ENCODE measurements around the gene ARF6.
A peak's percentile ranks its signal among the peaks of the same experiment; 100 is the strongest.

The ARF6 gene

DNA sequence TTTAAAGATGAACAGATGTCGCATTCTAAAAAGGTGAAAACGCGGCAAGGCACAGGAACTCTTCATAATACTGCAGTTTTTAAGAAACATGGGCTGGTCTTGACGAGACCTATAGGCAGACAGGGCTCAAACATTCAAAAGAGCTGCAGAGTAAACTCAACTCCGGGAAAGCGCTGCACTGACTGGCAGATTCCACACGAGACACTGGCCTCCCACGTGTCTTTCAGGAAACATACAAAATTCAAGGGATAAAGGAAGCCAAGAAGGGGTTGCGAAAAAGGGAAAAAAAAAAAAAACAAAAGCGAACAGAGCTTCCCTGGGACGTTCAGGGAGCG lies 614 bp upstream of the ARF6 start (continued):
- TF ChIP-seq ZBTB21 (tag by site-specific recombination; IDR thresholded peaks at IDR 0.05) (peak; percentile 19; the same call in 1 of the 2 replicates), ZNF610 (tag by site-specific recombination; IDR thresholded peaks at IDR 0.05; ENCODE audit: borderline replicate concordance) (no peak), SP2 (tag by site-specific recombination; IDR thresholded peaks at IDR 0.05) (no peak), ZNF266 (tag by site-specific recombination; IDR thresholded peaks at IDR 0.05; ENCODE audit: low read depth) (no peak), KLF1 (tag by site-specific recombination; IDR thresholded peaks at IDR 0.05) (no peak), ZNF510 (tag by site-specific recombination; IDR thresholded peaks at IDR 0.05; ENCODE audit: insufficient replicate concordance) (no peak), FEZF1 (tag by site-specific recombination; IDR thresholded peaks at IDR 0.05) (peak; percentile 93), KLF10 (tag by site-specific recombination; IDR thresholded peaks at IDR 0.05) (peak; percentile 6; the same call in 1 of the 2 replicates), PRDM1 (tag by site-specific recombination; IDR thresholded peaks at IDR 0.05) (no peak), GLI4 (tag by site-specific recombination; IDR thresholded peaks at IDR 0.05) (no peak), ZNF585B (tag by site-specific recombination; IDR thresholded peaks at IDR 0.05) (no peak), SP7 (tag by site-specific recombination; IDR thresholded peaks at IDR 0.05) (no peak; the same call in 1 of the 2 replicates), GLI2 (tag by site-specific recombination; IDR thresholded peaks at IDR 0.05; ENCODE audit: borderline replicate concordance, low read depth) (no peak), ZNF544 (tag by site-specific recombination; IDR thresholded peaks at IDR 0.05) (no peak), ZNF777 (tag by site-specific recombination; IDR thresholded peaks at IDR 0.05; ENCODE audit: borderline replicate concordance) (no peak), SCRT2 (tag by site-specific recombination; IDR thresholded peaks at IDR 0.05) (no peak), ZNF354C (tag by site-specific recombination; IDR thresholded peaks at IDR 0.05; ENCODE audit: borderline replicate concordance, low read depth) (no peak), ZNF624 (tag by site-specific recombination; IDR thresholded peaks at IDR 0.05) (no peak), ZNF311 (tag by site-specific recombination; IDR thresholded peaks at IDR 0.05; ENCODE audit: borderline replicate concordance) (no peak), ZNF2 (tag by site-specific recombination; IDR thresholded peaks at IDR 0.05) (peak; percentile 90; the same call in 1 of the 2 replicates), ZNF776 (tag by site-specific recombination; IDR thresholded peaks at IDR 0.05; ENCODE audit: borderline replicate concordance) (no peak), OSR2 (tag by site-specific recombination; IDR thresholded peaks at IDR 0.05) (no peak), ZSCAN23 (tag by site-specific recombination; IDR thresholded peaks at IDR 0.05) (no peak), ZNF701 (tag by site-specific recombination; IDR thresholded peaks at IDR 0.05) (no peak), ZNF114 (tag by site-specific recombination; IDR thresholded peaks at IDR 0.05) (no peak), ZNF664 (tag by site-specific recombination; IDR thresholded peaks at IDR 0.05) (no peak), ZNF768 (tag by site-specific recombination; IDR thresholded peaks at IDR 0.05) (no peak)
- TF ChIP-seq, protein P1, sequence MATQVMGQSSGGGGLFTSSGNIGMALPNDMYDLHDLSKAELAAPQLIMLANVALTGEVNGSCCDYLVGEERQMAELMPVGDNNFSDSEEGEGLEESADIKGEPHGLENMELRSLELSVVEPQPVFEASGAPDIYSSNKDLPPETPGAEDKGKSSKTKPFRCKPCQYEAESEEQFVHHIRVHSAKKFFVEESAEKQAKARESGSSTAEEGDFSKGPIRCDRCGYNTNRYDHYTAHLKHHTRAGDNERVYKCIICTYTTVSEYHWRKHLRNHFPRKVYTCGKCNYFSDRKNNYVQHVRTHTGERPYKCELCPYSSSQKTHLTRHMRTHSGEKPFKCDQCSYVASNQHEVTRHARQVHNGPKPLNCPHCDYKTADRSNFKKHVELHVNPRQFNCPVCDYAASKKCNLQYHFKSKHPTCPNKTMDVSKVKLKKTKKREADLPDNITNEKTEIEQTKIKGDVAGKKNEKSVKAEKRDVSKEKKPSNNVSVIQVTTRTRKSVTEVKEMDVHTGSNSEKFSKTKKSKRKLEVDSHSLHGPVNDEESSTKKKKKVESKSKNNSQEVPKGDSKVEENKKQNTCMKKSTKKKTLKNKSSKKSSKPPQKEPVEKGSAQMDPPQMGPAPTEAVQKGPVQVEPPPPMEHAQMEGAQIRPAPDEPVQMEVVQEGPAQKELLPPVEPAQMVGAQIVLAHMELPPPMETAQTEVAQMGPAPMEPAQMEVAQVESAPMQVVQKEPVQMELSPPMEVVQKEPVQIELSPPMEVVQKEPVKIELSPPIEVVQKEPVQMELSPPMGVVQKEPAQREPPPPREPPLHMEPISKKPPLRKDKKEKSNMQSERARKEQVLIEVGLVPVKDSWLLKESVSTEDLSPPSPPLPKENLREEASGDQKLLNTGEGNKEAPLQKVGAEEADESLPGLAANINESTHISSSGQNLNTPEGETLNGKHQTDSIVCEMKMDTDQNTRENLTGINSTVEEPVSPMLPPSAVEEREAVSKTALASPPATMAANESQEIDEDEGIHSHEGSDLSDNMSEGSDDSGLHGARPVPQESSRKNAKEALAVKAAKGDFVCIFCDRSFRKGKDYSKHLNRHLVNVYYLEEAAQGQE (tag by site-specific recombination; IDR thresholded peaks at IDR 0.05): 0 out of 2 replicates have a peak, but pooled peaks have one; percentile 15
- TF ChIP-seq, protein P2, sequence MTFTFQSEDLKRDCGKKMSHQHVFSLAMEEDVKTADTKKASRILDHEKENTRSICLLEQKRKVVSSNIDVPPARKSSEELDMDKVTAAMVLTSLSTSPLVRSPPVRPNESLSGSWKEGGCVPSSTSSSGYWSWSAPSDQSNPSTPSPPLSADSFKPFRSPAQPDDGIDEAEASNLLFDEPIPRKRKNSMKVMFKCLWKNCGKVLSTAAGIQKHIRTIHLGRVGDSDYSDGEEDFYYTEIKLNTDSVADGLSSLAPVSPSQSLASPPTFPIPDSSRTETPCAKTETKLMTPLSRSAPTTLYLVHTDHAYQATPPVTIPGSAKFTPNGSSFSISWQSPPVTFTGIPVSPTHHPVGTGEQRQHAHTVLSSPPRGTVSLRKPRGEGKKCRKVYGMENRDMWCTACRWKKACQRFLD (tag by site-specific recombination; IDR thresholded peaks at IDR 0.05): no peak
- TF ChIP-seq, protein P3, sequence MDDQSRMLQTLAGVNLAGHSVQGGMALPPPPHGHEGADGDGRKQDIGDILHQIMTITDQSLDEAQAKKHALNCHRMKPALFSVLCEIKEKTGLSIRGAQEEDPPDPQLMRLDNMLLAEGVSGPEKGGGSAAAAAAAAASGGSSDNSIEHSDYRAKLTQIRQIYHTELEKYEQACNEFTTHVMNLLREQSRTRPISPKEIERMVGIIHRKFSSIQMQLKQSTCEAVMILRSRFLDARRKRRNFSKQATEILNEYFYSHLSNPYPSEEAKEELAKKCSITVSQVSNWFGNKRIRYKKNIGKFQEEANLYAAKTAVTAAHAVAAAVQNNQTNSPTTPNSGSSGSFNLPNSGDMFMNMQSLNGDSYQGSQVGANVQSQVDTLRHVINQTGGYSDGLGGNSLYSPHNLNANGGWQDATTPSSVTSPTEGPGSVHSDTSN (CRISPR knock-in tag; IDR thresholded peaks at IDR 0.05): no peak
- TF ChIP-seq, protein P4, sequence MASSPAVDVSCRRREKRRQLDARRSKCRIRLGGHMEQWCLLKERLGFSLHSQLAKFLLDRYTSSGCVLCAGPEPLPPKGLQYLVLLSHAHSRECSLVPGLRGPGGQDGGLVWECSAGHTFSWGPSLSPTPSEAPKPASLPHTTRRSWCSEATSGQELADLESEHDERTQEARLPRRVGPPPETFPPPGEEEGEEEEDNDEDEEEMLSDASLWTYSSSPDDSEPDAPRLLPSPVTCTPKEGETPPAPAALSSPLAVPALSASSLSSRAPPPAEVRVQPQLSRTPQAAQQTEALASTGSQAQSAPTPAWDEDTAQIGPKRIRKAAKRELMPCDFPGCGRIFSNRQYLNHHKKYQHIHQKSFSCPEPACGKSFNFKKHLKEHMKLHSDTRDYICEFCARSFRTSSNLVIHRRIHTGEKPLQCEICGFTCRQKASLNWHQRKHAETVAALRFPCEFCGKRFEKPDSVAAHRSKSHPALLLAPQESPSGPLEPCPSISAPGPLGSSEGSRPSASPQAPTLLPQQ (tag by site-specific recombination; IDR thresholded peaks at IDR 0.05): no peak
